Measurements from ENCODE around the gene TGFBR1. TPM values are rescaled to one million over a fixed set of nuclear protein-coding genes. Genes with fewer than 3 reads are reported as not detected.

TGFBR1 gene
- total and polyA plus RNA-seq, 2 donors (not counting 1 experiment from before 2014, with no cell fraction given) = 78.5 to 79.1 TPM

GRCh38 chr9:99172124-99173091 is 67.5 kb downstream of the TGFBR1 start:
- Histone ChIP-seq H4K20me1 (ENCODE audit: control insufficient read depth, extremely low read depth, insufficient read depth, low read length) (no peaks in the 10 kb centered on the region), H3K79me2 (ENCODE audit: control insufficient read depth, insufficient read depth, low read length) (no peaks in the 10 kb centered on the region), H3K4me3 (replicated peaks in 1 of 4; ENCODE audit: control extremely low read depth in 1 of 4, insufficient read depth in 1 of 4, low read depth in 3 of 4, low read length in 4 of 4) (no peak overlapping the region), H3K9ac (ENCODE audit: insufficient read depth, low read length) (no peak overlapping the region), H3K27me3 (ENCODE audit: control insufficient read depth, insufficient read depth, low read length) (peaks cover 8% of the 10 kb centered on the region), H3K36me3 (ENCODE audit: control insufficient read depth, insufficient read depth, low read length) (no peaks in the 10 kb centered on the region), H3K4me1 (ENCODE audit: control insufficient read depth, extremely low read depth, insufficient read depth, low read length) (no peaks in the 10 kb centered on the region), H3K27ac (ENCODE audit: insufficient read depth, low read length) (no peak overlapping the region), H3K4me2 (ENCODE audit: extremely low read depth, insufficient read depth, low read length) (no peak overlapping the region), H3K9me3 (ENCODE audit: control insufficient read depth, insufficient read depth, low read depth, low read length) (no peaks in the 10 kb centered on the region), H2AFZ (ENCODE audit: low read length) (no peak overlapping the region)
- TF ChIP-seq, protein P1, sequence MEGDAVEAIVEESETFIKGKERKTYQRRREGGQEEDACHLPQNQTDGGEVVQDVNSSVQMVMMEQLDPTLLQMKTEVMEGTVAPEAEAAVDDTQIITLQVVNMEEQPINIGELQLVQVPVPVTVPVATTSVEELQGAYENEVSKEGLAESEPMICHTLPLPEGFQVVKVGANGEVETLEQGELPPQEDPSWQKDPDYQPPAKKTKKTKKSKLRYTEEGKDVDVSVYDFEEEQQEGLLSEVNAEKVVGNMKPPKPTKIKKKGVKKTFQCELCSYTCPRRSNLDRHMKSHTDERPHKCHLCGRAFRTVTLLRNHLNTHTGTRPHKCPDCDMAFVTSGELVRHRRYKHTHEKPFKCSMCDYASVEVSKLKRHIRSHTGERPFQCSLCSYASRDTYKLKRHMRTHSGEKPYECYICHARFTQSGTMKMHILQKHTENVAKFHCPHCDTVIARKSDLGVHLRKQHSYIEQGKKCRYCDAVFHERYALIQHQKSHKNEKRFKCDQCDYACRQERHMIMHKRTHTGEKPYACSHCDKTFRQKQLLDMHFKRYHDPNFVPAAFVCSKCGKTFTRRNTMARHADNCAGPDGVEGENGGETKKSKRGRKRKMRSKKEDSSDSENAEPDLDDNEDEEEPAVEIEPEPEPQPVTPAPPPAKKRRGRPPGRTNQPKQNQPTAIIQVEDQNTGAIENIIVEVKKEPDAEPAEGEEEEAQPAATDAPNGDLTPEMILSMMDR (conservative IDR thresholded peaks at IDR 0.05 in 1 of 2, IDR thresholded peaks at IDR 0.05 in 1 of 2; ENCODE audit: low read depth in 1 of 2, low read length in 2 of 2) = no peak
- TF ChIP-seq EZH2 (IDR thresholded peaks at IDR 0.05; ENCODE audit: low read length, missing control alignments) = no peak
- no peak for DNase-seq (ENCODE audit: low read depth in 2 of 2)

DNA sequence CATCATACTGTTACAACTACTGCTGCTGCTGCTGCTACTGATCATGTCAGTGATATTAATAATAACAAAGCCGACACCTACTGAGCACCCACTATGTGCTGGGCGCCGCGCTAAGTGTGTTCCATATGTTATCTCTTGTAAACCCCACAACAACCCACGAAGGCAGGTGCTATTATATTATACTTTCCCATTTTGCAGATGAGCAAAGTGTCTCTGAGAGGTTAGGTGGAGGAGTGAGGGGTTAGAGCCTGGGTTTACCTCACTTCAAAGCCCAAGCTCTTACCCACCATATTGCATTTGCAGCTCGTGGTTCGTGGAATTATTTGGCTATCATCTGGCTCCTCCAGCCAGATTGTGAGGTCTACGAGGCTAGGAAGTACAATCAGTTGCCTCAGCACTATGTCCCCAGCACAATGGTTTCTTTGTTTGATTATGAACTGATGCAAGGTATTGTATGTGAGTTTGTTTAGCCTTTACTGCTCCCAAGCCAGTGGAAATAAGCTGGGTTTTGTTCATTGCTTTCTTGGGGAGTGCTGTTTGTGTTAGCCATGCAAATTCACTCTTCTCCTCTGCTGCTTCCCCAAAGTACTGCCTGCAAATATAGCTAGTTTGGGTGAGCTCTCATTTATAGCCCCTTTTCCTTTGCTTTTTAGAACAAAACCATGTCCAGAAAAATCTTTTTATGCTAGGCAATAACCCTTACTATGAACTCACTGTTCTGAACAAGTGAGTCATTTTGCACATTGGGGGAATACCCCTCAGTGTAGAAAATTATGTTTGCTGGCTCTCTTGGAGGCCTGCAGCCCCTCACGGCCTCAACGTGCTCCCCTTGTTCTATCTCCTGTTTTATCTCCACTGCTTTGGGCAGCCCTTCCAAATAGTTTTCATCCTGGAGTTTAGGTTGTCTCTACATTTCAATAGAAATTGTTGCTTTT is 68.9 kb downstream of the TGFBR1 start:
- Histone ChIP-seq H3K27me3 (ENCODE audit: control insufficient read depth, insufficient read depth, low read length) (peaks cover 3% of the 10 kb centered on the region), H3K79me2 (ENCODE audit: control insufficient read depth, insufficient read depth, low read length) (no peaks in the 10 kb centered on the region), H2AFZ (ENCODE audit: low read length) (no peak overlapping the region), H3K27ac (ENCODE audit: insufficient read depth, low read length) (no peak overlapping the region), H3K36me3 (ENCODE audit: control insufficient read depth, insufficient read depth, low read length) (no peaks in the 10 kb centered on the region), H3K4me3 (replicated peaks in 1 of 4; ENCODE audit: control extremely low read depth in 1 of 4, insufficient read depth in 1 of 4, low read depth in 3 of 4, low read length in 4 of 4) (no peak overlapping the region), H3K9ac (ENCODE audit: insufficient read depth, low read length) (no peak overlapping the region), H3K4me2 (ENCODE audit: extremely low read depth, insufficient read depth, low read length) (no peak overlapping the region), H3K4me1 (ENCODE audit: control insufficient read depth, extremely low read depth, insufficient read depth, low read length) (no peaks in the 10 kb centered on the region), H4K20me1 (ENCODE audit: control insufficient read depth, extremely low read depth, insufficient read depth, low read length) (no peaks in the 10 kb centered on the region), H3K9me3 (ENCODE audit: control insufficient read depth, insufficient read depth, low read depth, low read length) (no peaks in the 10 kb centered on the region)
- no peak for DNase-seq (ENCODE audit: low read depth in 2 of 2)
- no peak for TF ChIP-seq EZH2 (IDR thresholded peaks at IDR 0.05; ENCODE audit: low read length, missing control alignments)
- TF ChIP-seq, protein P1 (conservative IDR thresholded peaks at IDR 0.05 in 1 of 2, IDR thresholded peaks at IDR 0.05 in 1 of 2; ENCODE audit: low read depth in 1 of 2, low read length in 2 of 2) = no peak

DNA sequence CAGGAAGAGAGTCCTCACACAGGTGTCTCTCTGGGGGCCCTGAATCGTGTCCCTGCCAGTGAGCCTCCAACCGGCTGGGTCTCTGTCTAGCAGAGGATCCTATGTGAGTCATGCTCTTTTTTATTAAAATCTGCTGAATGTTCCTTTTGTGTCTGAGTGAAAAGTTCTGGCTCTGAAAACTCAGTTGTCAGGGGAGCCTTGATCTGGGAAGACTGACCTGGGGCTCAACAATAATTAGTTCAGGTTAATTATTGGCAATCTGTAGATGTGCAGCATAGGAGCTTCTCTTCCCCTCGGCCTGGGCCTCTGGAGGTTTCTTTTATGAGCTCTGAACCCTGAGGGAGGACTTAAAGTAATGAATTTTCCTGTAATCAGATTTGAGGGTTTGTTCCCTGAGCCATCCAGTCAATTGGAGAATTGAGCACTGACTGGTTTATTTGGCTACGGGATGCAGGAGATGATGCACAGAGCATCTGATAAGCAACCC is 71.7 kb downstream of the TGFBR1 start:
- Histone ChIP-seq H3K4me3 (replicated peaks in 1 of 4; ENCODE audit: control extremely low read depth in 1 of 4, insufficient read depth in 1 of 4, low read depth in 3 of 4, low read length in 4 of 4) (no peak overlapping the region), H3K9me3 (ENCODE audit: control insufficient read depth, insufficient read depth, low read depth, low read length) (no peaks in the 10 kb centered on the region), H3K4me1 (ENCODE audit: control insufficient read depth, extremely low read depth, insufficient read depth, low read length) (no peaks in the 10 kb centered on the region), H3K27ac (ENCODE audit: insufficient read depth, low read length) (no peak overlapping the region), H2AFZ (ENCODE audit: low read length) (no peak overlapping the region), H4K20me1 (ENCODE audit: control insufficient read depth, extremely low read depth, insufficient read depth, low read length) (no peaks in the 10 kb centered on the region), H3K79me2 (ENCODE audit: control insufficient read depth, insufficient read depth, low read length) (no peaks in the 10 kb centered on the region), H3K36me3 (ENCODE audit: control insufficient read depth, insufficient read depth, low read length) (no peaks in the 10 kb centered on the region), H3K27me3 (ENCODE audit: control insufficient read depth, insufficient read depth, low read length) (no peaks in the 10 kb centered on the region), H3K9ac (ENCODE audit: insufficient read depth, low read length) (no peak overlapping the region), H3K4me2 (ENCODE audit: extremely low read depth, insufficient read depth, low read length) (no peak overlapping the region)
- no peak for TF ChIP-seq EZH2 (IDR thresholded peaks at IDR 0.05; ENCODE audit: low read length, missing control alignments)
- TF ChIP-seq, protein P1 (conservative IDR thresholded peaks at IDR 0.05 in 1 of 2, IDR thresholded peaks at IDR 0.05 in 1 of 2; ENCODE audit: low read depth in 1 of 2, low read length in 2 of 2) = no peak
- DNase-seq (ENCODE audit: low read depth in 2 of 2) = no peak
